Measurements from ENCODE around the gene FAM131A. TPM values are rescaled to one million over a fixed set of nuclear protein-coding genes. Genes with fewer than 3 reads are reported as not detected.

FAM131A gene
- polyA plus RNA-seq, 4 donors = 9.7 to 15.8 (median 13.0) TPM

DNA sequence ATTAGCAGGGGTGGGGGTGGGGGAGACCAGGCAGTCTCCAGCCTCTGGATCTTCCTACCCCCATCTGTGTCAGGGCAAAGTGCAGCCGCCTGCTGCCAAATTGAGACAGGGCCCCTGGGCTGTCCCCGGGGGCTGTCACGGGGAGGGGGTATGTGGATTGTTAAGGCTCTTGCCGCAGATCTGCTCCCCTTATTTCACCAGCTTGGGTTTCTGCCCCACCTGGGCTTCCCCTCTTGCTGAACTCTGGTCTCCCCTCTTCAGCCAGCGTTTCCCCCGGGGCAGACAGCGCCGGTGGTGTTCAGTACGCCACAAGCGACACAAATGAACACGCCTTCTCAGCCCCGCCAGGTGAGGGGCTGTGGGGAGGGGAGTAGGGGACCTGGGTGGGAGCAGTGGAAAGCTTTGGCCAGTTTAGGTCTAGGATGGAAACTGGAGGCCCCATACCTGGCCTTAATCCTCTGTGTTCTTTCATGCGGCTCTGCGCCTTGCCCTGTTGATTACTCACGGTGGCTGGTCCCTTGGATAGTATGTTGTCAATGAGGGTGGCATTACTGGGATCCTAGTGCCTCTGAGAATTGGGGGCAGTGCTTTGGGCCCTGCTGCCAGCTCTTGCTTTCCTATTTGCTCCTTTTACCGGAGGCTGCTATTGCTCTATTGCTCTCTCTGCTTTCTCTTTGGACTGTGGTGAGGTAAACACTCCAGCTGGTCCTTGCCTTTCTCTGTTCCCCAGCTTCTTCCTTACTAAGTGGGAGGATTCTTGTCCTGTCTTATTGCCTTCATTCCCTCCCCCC is 21.3 kb upstream of the FAM131A start:
- no peak for DNase-seq (ENCODE audit: low read depth in 4 of 4, low spot score in 2 of 4)

- DNase-seq (ENCODE audit: low read depth in 4 of 4, low spot score in 2 of 4) = no peak
Observed at GRCh38 chr3:184316792-184317191, 20.6 kb upstream of the FAM131A start.

- DNase-seq (ENCODE audit: low read depth in 4 of 4, low spot score in 2 of 4) = no peak
Observed at GRCh38 chr3:184317201-184317600, 20.2 kb upstream of the FAM131A start.

DNA sequence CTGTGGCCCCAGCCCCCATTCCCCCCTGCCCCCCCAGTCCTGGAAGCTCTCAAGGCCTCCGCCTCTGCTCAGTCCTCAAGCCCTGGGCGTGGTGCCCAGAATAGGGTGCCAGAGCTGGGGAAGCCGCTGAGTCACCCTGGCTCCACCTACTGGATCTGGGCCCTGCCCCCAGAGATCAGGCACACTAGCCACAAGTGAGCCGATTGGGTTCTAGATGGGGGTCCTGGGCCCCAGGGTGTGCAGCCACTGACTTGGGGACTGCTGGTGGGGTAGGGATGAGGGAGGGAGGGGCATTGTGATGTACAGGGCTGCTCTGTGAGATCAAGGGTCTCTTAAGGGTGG is 17.3 kb upstream of the FAM131A start:
- no peak for DNase-seq (ENCODE audit: low read depth in 4 of 4, low spot score in 2 of 4)

DNA sequence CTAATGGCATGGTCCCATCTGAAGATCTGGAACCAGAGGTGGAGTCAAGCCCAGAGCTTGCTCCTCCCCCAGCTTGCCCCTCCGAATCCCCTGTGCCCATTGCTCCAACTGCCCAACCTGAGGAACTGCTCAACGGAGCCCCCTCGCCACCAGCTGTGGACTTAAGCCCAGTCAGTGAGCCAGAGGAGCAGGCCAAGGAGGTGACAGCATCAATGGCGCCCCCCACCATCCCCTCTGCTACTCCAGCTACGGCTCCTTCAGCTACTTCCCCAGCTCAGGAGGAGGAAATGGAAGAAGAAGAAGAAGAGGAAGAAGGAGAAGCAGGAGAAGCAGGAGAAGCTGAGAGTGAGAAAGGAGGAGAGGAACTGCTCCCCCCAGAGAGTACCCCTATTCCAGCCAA is 15.7 kb upstream of the FAM131A start:
- no peak for DNase-seq (ENCODE audit: low read depth in 4 of 4, low spot score in 2 of 4)

DNA sequence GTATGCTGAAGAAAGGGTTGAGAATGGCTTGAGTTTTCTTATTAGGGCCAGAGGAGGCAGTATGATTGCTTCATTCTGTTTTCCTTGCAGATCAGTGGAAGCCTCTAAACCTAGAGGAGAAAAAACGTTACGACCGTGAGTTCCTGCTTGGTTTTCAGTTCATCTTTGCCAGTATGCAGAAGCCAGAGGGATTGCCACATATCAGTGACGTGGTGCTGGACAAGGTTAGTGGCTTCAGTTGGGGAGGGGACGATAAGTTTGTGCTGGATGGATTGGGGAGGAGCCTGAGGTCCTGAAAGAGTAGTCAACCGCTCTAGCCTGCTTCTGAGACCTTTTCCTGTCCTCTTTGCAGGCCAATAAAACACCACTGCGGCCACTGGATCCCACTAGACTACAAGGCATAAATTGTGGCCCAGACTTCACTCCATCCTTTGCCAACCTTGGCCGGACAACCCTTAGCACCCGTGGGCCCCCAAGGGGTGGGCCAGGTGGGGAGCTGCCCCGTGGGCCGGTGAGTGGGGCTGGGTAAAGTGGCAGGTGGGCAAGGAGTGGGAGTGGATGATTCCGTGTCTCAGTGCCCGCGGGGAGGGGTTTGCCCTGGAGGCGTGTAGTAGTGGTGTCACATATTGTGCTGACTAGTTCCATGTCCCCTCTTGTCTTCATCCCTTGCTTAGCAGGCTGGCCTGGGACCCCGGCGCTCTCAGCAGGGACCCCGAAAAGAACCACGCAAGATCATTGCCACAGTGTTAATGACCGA is 14.5 kb upstream of the FAM131A start:
- DNase-seq (ENCODE audit: low read depth in 4 of 4, low spot score in 2 of 4) = no peak

GRCh38 chr3:184323696-184324095 is 13.7 kb upstream of the FAM131A start:
- DNase-seq (ENCODE audit: low read depth in 4 of 4, low spot score in 2 of 4) = no peak

- no peak for DNase-seq (ENCODE audit: low read depth in 4 of 4, low spot score in 2 of 4)
Observed at GRCh38 chr3:184325269-184325668, 12.1 kb upstream of the FAM131A start.

DNA sequence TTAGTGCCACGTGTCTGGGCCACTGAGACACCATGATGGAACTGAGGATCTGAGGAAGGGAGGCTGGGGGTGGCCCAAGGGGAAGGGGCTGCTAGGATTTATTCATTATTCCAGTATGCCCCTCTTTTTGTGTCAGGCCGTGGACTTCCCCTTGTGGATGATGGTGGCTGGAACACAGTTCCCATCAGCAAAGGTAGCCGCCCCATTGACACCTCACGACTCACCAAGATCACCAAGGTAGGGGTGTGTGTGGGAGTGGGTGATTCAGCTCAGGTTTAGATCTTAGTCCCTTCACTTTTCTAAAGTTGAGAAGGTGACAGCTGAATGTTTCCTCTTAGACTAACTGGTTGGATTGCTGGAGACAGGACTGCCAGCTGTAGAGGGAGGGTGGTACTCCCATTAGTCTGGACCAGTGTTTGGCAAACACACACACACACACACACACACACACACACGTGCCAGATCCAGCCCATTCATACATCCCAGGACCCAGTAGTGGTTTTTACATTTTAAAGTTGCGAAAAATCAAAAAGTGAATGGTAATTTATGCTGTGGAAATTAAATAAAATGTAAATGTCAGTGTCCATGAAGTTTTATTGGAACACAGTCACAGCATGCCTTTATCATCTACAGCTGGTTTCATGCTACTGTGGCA is 11.6 kb upstream of the FAM131A start:
- DNase-seq (ENCODE audit: low read depth in 4 of 4, low spot score in 2 of 4) = no peak

- no peak for DNase-seq (ENCODE audit: low read depth in 4 of 4, low spot score in 2 of 4)
Observed at GRCh38 chr3:184327171-184327570, 10.2 kb upstream of the FAM131A start.

- DNase-seq (ENCODE audit: low read depth in 4 of 4, low spot score in 2 of 4) = no peak
Observed at GRCh38 chr3:184328516-184328915, 8.9 kb upstream of the FAM131A start.

GRCh38 chr3:184332370-184333090 is 4.9 kb upstream of the FAM131A start:
- no peak for DNase-seq (ENCODE audit: low read depth in 4 of 4, low spot score in 2 of 4)

DNA sequence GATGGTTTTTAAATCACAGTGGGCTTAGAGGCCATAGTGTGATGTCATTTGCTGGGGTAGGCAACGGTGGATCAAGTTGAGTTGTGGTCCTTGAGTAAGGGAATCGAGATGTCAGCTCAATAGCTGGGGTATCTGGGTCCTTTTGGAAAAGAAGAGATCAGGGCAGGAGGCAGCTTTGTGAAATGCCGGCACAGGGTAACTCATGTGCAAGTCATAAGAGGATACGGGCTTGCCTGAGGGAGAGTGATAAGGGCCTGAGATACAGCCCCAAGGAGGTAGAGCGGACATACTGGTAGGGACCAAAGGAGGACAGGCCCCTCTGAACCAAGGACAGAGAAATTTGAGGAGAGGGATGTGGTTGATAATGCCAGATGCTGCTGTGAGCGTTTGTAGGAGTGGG is 4.2 kb upstream of the FAM131A start:
- no peak for DNase-seq (ENCODE audit: low read depth in 4 of 4, low spot score in 2 of 4)

GRCh38 chr3:184333700-184334099 is 3.7 kb upstream of the FAM131A start:
- no peak for DNase-seq (ENCODE audit: low read depth in 4 of 4, low spot score in 2 of 4)

DNA sequence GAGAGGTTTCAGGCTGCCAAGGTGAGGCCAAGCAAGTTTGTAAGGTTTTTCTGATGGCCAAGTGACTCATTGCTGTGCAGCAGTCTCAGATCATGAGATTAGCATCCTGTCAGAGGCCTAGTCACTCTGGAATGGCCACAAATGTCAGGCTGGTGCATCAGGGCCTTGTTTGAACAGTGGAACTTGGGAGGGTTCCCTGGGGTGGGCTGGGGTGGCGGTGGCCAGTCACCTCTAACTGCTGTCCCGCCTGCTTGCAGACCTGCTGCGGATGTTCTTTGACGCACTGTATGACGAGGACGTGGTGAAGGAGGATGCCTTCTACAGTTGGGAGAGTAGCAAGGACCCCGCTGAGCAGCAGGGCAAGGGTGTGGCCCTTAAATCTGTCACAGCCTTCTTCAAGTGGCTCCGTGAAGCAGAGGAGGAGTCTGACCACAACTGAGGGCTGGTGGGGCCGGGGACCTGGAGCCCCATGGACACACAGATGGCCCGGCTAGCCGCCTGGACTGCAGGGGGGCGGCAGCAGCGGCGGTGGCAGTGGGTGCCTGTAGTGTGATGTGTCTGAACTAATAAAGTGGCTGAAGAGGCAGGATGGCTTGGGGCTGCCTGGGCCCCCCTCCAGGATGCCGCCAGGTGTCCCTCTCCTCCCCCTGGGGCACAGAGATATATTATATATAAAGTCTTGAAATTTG is 2.8 kb upstream of the FAM131A start:
- DNase-seq (ENCODE audit: low read depth in 4 of 4, low spot score in 2 of 4) = no peak

GRCh38 chr3:184335291-184335660 is 2.1 kb upstream of the FAM131A start:
- no peak for DNase-seq (ENCODE audit: low read depth in 4 of 4, low spot score in 2 of 4)

DNA sequence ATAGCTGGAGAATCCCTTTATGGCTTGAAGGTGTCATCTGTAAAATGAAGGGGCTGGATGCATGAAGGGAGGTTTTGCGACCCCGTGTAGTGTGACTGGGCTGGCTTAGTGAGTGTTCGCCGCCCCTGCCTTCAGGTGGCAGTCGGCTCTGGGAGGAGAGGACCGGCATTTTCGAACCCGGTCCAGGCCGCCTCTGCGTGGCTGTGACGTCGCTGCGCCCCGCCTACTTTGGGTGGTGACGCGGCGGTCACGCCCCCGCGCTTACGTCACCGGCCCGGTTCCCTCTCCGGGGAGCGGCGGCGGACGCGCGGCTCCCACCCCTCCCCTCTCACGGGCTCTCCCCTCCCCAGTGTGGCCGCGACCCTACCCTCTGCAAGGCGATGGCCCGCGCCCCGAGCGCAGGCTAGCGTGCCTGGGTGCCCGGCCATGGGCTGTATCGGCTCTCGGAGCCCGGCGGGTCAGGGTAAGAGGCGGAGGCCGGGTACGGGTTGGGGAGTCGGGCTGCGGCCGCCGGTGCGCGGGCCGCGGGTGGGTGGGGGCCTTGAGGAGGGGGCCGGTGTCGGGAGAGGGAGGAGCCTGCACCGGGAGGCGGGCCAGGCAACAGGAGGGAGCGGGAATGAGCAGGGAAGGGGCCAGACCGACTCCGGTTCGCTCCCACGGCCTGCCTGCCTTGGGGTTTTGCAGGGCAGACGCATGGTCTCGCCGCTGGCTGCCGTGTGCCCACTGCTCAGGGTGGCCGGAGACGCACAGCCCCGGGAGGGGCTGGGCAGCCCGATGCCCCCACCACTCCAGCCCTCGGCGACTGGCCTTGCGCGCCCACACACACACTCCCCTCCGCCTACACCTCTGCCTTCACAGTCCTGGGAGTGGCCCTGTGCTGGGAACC is 1.5 kb upstream of the FAM131A start:
- peak in 2 of 4 donors; percentile 70 to 74 for DNase-seq (ENCODE audit: low read depth in 4 of 4, low spot score in 2 of 4)

DNA sequence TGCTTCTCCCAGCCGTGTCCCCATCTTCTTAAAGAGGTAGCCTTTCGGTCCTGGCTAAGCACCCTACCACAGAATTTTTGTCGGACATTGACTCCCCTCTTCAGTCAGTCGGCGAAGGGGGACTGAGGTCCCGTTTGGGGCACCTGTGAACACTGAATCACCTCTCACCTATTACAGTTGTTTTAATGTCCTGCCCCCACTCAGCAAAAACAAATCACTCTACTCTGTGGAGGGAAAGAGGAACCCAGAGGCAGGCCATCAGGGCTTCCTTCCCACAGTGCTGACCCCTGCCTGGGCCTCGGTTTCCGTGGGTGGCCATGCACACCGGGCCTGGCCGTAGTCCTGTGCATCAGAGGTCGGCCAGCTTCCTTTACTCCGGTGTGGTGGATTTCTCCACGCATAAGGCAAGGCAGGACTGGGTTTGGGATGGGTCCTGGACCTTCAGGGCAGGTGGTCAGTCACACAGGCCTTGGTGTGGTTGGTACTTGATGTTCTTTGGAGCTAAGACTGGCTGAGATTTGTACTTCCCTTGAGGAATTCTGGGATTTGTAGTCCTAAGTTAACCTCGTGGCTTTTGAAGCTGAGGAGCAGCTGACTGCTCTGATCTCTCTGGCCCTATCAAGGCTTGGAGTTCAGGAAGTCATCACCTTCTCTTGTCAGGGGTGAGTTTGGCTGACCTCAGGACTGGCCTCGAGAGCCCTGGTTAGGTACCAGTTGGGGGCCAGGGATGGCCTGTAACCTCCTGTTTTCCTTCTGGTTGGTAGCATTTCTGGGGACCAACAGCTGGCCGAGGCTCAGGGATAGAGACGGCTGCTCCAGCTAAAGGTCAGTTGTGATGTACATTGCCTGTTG is 627 bp upstream of the FAM131A start:
- DNase-seq (ENCODE audit: low read depth in 4 of 4, low spot score in 2 of 4) = no peak

DNA sequence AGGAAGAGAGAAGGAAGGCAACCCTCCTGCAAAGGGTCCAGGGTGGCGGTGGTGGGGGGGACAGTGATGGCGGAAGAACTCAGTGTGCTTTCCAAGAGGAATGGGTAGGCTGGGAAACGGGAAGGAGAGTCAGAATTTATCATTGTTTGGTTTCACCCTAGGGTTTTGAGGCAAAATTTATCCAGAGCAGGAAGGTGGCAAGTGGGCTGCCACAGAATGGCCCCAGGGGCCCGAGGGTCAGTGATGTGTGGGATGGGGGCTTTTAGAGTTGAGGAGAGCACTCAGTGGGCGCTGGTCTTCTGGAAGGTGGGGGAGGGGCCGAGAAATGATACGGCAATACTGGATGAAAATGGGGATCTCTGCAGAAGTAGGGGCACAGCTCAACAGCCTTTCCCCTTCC is 581 bp downstream of the FAM131A start:
- DNase-seq (ENCODE audit: low read depth in 4 of 4, low spot score in 2 of 4) = no peak

Measured in left renal cortex interstitium (tissue), 4 donors.